HEK293 (cell line): ENCODE data around the gene TAF6L.

Source experiments
- CTCF ChIA-PET: fragments of 350-600 bp; formaldehyde crosslinking; extraction: SDS; loops from one replicate; lab custom pipeline; 2021; ENCODE audit warnings: antibody characterized with exemption; lab: Yijun Ruan, JAX
- POLR2A ChIA-PET: fragments of 300-600 bp; formaldehyde crosslinking; extraction: SDS; loops from one replicate; lab custom pipeline; 2020; ENCODE audit warnings: antibody characterized with exemption, inconsistent platforms; lab: Yijun Ruan, JAX
- H3K27ac ChIP-seq: fragments of 200-500 bp; sonication (Bioruptor generic); 2 replicates; pipeline ENCODE4 v1.5.1; 2014; ENCODE audit warnings: low read depth, low read length, control low read depth, inconsistent platforms; ENCODE audit errors: extremely low read depth
- H3K36me3 ChIP-seq, 2 experiments: fragments of 200-500 bp in 1 of 2; sonication (Bioruptor generic) in 1 of 2; 1 replicate in 1 of 2; 2 replicates in 1 of 2; pipeline ENCODE4 v1.5.1; 2014 to 2017; ENCODE audit warnings: inconsistent platforms in 2 of 2, low read length in 2 of 2; ENCODE audit not compliant: control insufficient read depth in 2 of 2, insufficient read depth in 1 of 2
- H3K4me1 ChIP-seq: fragments of 200-500 bp; sonication (Bioruptor generic); 2 replicates; pipeline ENCODE4 v1.5.1; 2014; ENCODE audit warnings: mild to moderate bottlenecking, low read length, inconsistent platforms; ENCODE audit not compliant: control insufficient read depth, insufficient read depth
- H3K4me3 ChIP-seq: 2 replicates; pipeline ENCODE4 v1.5.1; 2011; ENCODE audit warnings: low read depth, mild to moderate bottlenecking, control low read depth, low read length, moderate library complexity
- H3K9me3 ChIP-seq: fragments of 200-500 bp; sonication (Bioruptor generic); 2 replicates; pipeline ENCODE4 v1.5.1; 2014; ENCODE audit warnings: low read depth, low read length, inconsistent platforms; ENCODE audit not compliant: control insufficient read depth, insufficient read depth
- BCL11A ChIP-seq: fragments of 450-650 bp; formaldehyde crosslinking; IDR thresholded peaks from 2 replicates; pipeline ENCODE4 v1.5.1; 2016; ENCODE audit warnings: low read depth, missing biosample characterization, missing genetic modification characterization
- ELK4 ChIP-seq: IDR thresholded peaks from 2 replicates; pipeline ENCODE4 v1.6.1; 2011; ENCODE audit warnings: mild to moderate bottlenecking, low read depth, low read length, borderline replicate concordance
- KLF10 ChIP-seq: fragments of 450-650 bp; IDR thresholded peaks from 2 replicates; pipeline ENCODE4 v1.5.1; 2018; ENCODE audit warnings: missing biosample characterization, mild to moderate bottlenecking, missing genetic modification characterization
- KLF8 ChIP-seq: fragments of 450-650 bp; formaldehyde crosslinking; IDR thresholded peaks from 2 replicates; pipeline ENCODE4 v1.5.1; 2016; ENCODE audit warnings: missing biosample characterization, missing genetic modification characterization
- KLF9 ChIP-seq: fragments of 450-650 bp; formaldehyde crosslinking; IDR thresholded peaks from 2 replicates; pipeline ENCODE4 v1.5.1; 2016; ENCODE audit warnings: missing biosample characterization, missing genetic modification characterization, low read depth
- MZF1 ChIP-seq: fragments of 450-650 bp; formaldehyde crosslinking; IDR thresholded peaks from 2 replicates; pipeline ENCODE4 v1.5.1; 2017; ENCODE audit warnings: missing biosample characterization, missing genetic modification characterization, borderline replicate concordance
- SCRT1 ChIP-seq: fragments of 450-650 bp; formaldehyde crosslinking; IDR thresholded peaks from 2 replicates; pipeline ENCODE4 v1.5.1; 2016; ENCODE audit warnings: missing biosample characterization, missing genetic modification characterization, borderline replicate concordance
- SCRT2 ChIP-seq: fragments of 450-650 bp; formaldehyde crosslinking; IDR thresholded peaks from 2 replicates; pipeline ENCODE4 v1.5.1; 2016; ENCODE audit warnings: missing biosample characterization, missing genetic modification characterization
- YY2 ChIP-seq: fragments of 450-650 bp; formaldehyde crosslinking; IDR thresholded peaks from 2 replicates; pipeline ENCODE4 v1.5.1; 2016; ENCODE audit warnings: missing biosample characterization, missing genetic modification characterization
- ZFP69B ChIP-seq: fragments of 450-650 bp; formaldehyde crosslinking; IDR thresholded peaks from 2 replicates; pipeline ENCODE4 v1.5.1; 2016; ENCODE audit warnings: missing biosample characterization, missing genetic modification characterization
- ZNF112 ChIP-seq: fragments of 450-650 bp; formaldehyde crosslinking; IDR thresholded peaks from 2 replicates; pipeline ENCODE4 v1.5.0; 2017; ENCODE audit warnings: missing biosample characterization, missing genetic modification characterization
- ZNF157 ChIP-seq: fragments of 450-650 bp; formaldehyde crosslinking; IDR thresholded peaks from 2 replicates; pipeline ENCODE4 v1.5.1; 2016; ENCODE audit warnings: missing biosample characterization, missing genetic modification characterization
- ZNF184 ChIP-seq: fragments of 450-650 bp; IDR thresholded peaks from 2 replicates; pipeline ENCODE4 v1.5.1; 2018; ENCODE audit warnings: missing biosample characterization, mild to moderate bottlenecking, missing genetic modification characterization
- ZNF248 ChIP-seq: fragments of 450-650 bp; formaldehyde crosslinking; IDR thresholded peaks from 2 replicates; pipeline ENCODE4 v1.5.1; 2017; ENCODE audit warnings: missing biosample characterization, missing genetic modification characterization
- ZNF274 ChIP-seq, 2 experiments: fragments of 200-500 bp in 1 of 2; fragments of 450-650 bp in 1 of 2; sonication (Bioruptor generic) in 1 of 2; formaldehyde crosslinking in 1 of 2; IDR thresholded peaks; 2 replicates each; pipeline versions ENCODE4 v1.5.1 to v1.6.1; 2014 to 2016; ENCODE audit warnings: borderline replicate concordance in 1 of 2, inconsistent platforms in 1 of 2, low read length in 1 of 2, missing biosample characterization in 1 of 2, missing genetic modification characterization in 1 of 2
- ZNF280D ChIP-seq: fragments of 450-650 bp; formaldehyde crosslinking; IDR thresholded peaks from 2 replicates; pipeline ENCODE4 v1.5.1; 2016; ENCODE audit warnings: missing biosample characterization, missing genetic modification characterization
- ZNF350 ChIP-seq: fragments of 450-650 bp; formaldehyde crosslinking; IDR thresholded peaks from 2 replicates; pipeline ENCODE4 v1.5.0; 2017; ENCODE audit warnings: missing biosample characterization, mild to moderate bottlenecking, missing genetic modification characterization
- ZNF394 ChIP-seq: fragments of 450-650 bp; formaldehyde crosslinking; IDR thresholded peaks from 2 replicates; pipeline ENCODE4 v1.5.1; 2016; ENCODE audit warnings: missing biosample characterization, missing genetic modification characterization, mild to moderate bottlenecking, moderate library complexity, borderline replicate concordance
- ZNF518A ChIP-seq: fragments of 450-650 bp; formaldehyde crosslinking; conservative IDR thresholded peaks from 2 replicates; pipeline ENCODE4 v1.5.1; 2016; ENCODE audit warnings: low read depth, missing biosample characterization, missing genetic modification characterization
- ZNF560 ChIP-seq: fragments of 450-650 bp; formaldehyde crosslinking; IDR thresholded peaks from 2 replicates; pipeline ENCODE4 v1.5.1; 2017; ENCODE audit warnings: missing biosample characterization, missing genetic modification characterization, borderline replicate concordance
- ZNF585B ChIP-seq: fragments of 450-650 bp; formaldehyde crosslinking; IDR thresholded peaks from 2 replicates; pipeline ENCODE4 v1.5.1; 2016; ENCODE audit warnings: missing biosample characterization, missing genetic modification characterization
- ZNF623 ChIP-seq: fragments of 450-650 bp; formaldehyde crosslinking; IDR thresholded peaks from 2 replicates; pipeline ENCODE4 v1.5.1; 2016; ENCODE audit warnings: missing biosample characterization, missing genetic modification characterization
- ZNF624 ChIP-seq: fragments of 450-650 bp; formaldehyde crosslinking; IDR thresholded peaks from 2 replicates; pipeline ENCODE4 v1.5.1; 2017; ENCODE audit warnings: missing biosample characterization, missing genetic modification characterization
- ZNF645 ChIP-seq: fragments of 450-650 bp; formaldehyde crosslinking; IDR thresholded peaks from 2 replicates; pipeline ENCODE4; 2016; ENCODE audit warnings: missing biosample characterization, missing genetic modification characterization
- ZNF707 ChIP-seq: fragments of 450-650 bp; formaldehyde crosslinking; IDR thresholded peaks from 2 replicates; pipeline ENCODE4 v1.5.1; 2016; ENCODE audit warnings: missing biosample characterization, missing genetic modification characterization
- ZNF830 ChIP-seq: fragments of 450-650 bp; IDR thresholded peaks from 2 replicates; pipeline ENCODE4 v1.5.0; 2018; ENCODE audit warnings: missing biosample characterization, missing genetic modification characterization, low read depth, mild to moderate bottlenecking, moderate library complexity

Gene TAF6L

GRCh38 chr11:62796281-62796680 lies 25.1 kb downstream of the TAF6L start:
- TF ChIP-seq SCRT2 (tag by site-specific recombination) (no peak), ZNF624 (tag by site-specific recombination) (no peak), ZNF274 (IDR thresholded peaks at IDR 0.05; ENCODE audit: low read length) (no peak), ZNF274 (tag by site-specific recombination; IDR thresholded peaks at IDR 0.05; ENCODE audit: borderline replicate concordance) (no peak), ZNF645 (no peak), ZNF707 (tag by site-specific recombination) (no peak), MZF1 (tag by site-specific recombination) (no peak), SCRT1 (no peak), ZNF350 (tag by site-specific recombination) (no peak), ZNF280D (no peak), ZNF157 (tag by site-specific recombination) (no peak), KLF10 (tag by site-specific recombination) (no peak), ZNF830 (tag by site-specific recombination) (no peak), KLF9 (tag by site-specific recombination) (no peak), ELK4 (no peak), ZNF248 (tag by site-specific recombination) (no peak)
- POLR2A ChIA-PET: interaction anchor here (0.6 to 2.9 kb wide), 7 partner anchors 9 to 877 kb away, joined by 3 to 11 read pairs (median 5); partner anchors contain the start of genes STX5, TAF6L and TMEM179B
- no peaks in the 10 kb centered on the region for H3K4me1 ChIP-seq
- CTCF ChIA-PET: interaction anchor here (2.3 kb wide), 1 partner anchor 10 kb away, joined by 10 read pairs; no protein-coding TSS in a partner anchor
- H3K4me3 ChIP-seq: no peak overlapping the region
- peaks cover 22 to 87% of the 10 kb centered on the region in 2 experiments; a peak in 2 of 3 replicates for H3K36me3 ChIP-seq
- H3K9me3 ChIP-seq: no peaks in the 10 kb centered on the region
- no peak overlapping the region for H3K27ac ChIP-seq

GRCh38 chr11:62799486-62799885 lies 28.3 kb downstream of the TAF6L start:
- Histone ChIP-seq H3K27ac (no peak overlapping the region), H3K4me1 (no peaks in the 10 kb centered on the region), H3K9me3 (no peaks in the 10 kb centered on the region), H3K4me3 (no peak overlapping the region), H3K36me3 (peaks cover 31 to 93% of the 10 kb centered on the region in 2 experiments)
- ChIA-PET POLR2A (interaction anchor here (1.1 to 2.0 kb wide), 3 partner anchors 11 to 42 kb away, joined by 3 to 9 read pairs (median 7); partner anchors contain the start of gene TMEM179B), CTCF (interaction anchor here (1.0 kb wide), 1 partner anchor 10 kb away, joined by 3 read pairs; no protein-coding TSS in a partner anchor)
- TF ChIP-seq YY2 (tag by site-specific recombination) (no peak), ZNF184 (no peak), ZNF112 (no peak), ZNF518A (tag by site-specific recombination) (no peak), BCL11A (tag by site-specific recombination) (no peak), ZNF623 (tag by site-specific recombination) (no peak), KLF9 (tag by site-specific recombination) (no peak), ZNF394 (no peak), ZNF560 (no peak), KLF8 (no peak), ZNF585B (no peak), ZFP69B (tag by site-specific recombination) (no peak)
